ENCODE data around the gene ACACB. TPM values are rescaled to one million over a fixed set of nuclear protein-coding genes. Genes with fewer than 3 reads are reported as not detected.

ACACB gene
- total RNA-seq, 4 donors from 2014 or later = 56.0 to 179 (median 152) TPM

GRCh38 chr12:109221277-109221931, 105.0 kb downstream of the ACACB start:
- DNase-seq = no peak
- peaks cover 0 to 99% (median 0%) of the 10 kb centered on the region in 3 donors for H3K36me3 ChIP-seq
- no peaks in the 10 kb centered on the region for H3K9me3 ChIP-seq
- TF ChIP-seq POLR2A (IDR thresholded peaks at IDR 0.05) = no peak
- TF ChIP-seq, protein P1, sequence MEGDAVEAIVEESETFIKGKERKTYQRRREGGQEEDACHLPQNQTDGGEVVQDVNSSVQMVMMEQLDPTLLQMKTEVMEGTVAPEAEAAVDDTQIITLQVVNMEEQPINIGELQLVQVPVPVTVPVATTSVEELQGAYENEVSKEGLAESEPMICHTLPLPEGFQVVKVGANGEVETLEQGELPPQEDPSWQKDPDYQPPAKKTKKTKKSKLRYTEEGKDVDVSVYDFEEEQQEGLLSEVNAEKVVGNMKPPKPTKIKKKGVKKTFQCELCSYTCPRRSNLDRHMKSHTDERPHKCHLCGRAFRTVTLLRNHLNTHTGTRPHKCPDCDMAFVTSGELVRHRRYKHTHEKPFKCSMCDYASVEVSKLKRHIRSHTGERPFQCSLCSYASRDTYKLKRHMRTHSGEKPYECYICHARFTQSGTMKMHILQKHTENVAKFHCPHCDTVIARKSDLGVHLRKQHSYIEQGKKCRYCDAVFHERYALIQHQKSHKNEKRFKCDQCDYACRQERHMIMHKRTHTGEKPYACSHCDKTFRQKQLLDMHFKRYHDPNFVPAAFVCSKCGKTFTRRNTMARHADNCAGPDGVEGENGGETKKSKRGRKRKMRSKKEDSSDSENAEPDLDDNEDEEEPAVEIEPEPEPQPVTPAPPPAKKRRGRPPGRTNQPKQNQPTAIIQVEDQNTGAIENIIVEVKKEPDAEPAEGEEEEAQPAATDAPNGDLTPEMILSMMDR (IDR thresholded peaks at IDR 0.05) = no peak
- no peak overlapping the region for H3K4me3 ChIP-seq
- no peaks in the 10 kb centered on the region for H3K4me1 ChIP-seq
- H3K27me3 ChIP-seq = no peaks in the 10 kb centered on the region
- no peak overlapping the region for H3K27ac ChIP-seq

DNA sequence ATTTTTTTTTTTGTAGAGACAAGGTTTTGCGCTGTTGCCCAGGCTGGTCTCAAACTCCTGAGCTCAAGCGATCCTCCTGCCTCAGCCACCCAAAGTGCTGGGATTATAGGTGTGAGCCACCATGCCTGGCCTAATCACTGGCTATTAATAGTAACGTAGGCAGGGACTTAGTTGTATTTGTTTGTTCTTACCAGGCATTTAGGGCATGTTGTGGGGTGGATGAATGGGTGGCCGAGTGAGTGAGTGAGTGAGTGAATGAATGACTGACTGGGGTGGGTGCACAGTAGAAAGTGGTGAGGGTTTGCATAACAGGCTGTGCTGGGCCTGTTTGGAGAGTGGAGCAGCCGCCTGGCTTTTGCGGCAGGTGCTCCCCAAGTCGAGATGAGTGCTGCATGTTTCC, 105.7 kb downstream of the ACACB start:
- no peak overlapping the region for H3K4me3 ChIP-seq
- peaks cover 0 to 99% (median 0%) of the 10 kb centered on the region in 3 donors for H3K36me3 ChIP-seq
- H3K4me1 ChIP-seq = no peaks in the 10 kb centered on the region
- no peaks in the 10 kb centered on the region for H3K9me3 ChIP-seq
- H3K27ac ChIP-seq = no peak overlapping the region
- TF ChIP-seq POLR2A (IDR thresholded peaks at IDR 0.05) = no peak
- TF ChIP-seq, protein P1 (IDR thresholded peaks at IDR 0.05) = no peak
- DNase-seq = no peak
- no peaks in the 10 kb centered on the region for H3K27me3 ChIP-seq

GRCh38 chr12:109222496-109222895, 106.1 kb downstream of the ACACB start:
- Histone ChIP-seq H3K4me3 (no peak overlapping the region), H3K4me1 (no peaks in the 10 kb centered on the region), H3K27ac (no peak overlapping the region), H3K9me3 (no peaks in the 10 kb centered on the region), H3K36me3 (peaks cover 0 to 99% (median 0%) of the 10 kb centered on the region in 3 donors), H3K27me3 (no peaks in the 10 kb centered on the region)
- no peak for DNase-seq
- TF ChIP-seq, protein P1 (IDR thresholded peaks at IDR 0.05) = no peak
- TF ChIP-seq POLR2A (IDR thresholded peaks at IDR 0.05) = no peak

DNA sequence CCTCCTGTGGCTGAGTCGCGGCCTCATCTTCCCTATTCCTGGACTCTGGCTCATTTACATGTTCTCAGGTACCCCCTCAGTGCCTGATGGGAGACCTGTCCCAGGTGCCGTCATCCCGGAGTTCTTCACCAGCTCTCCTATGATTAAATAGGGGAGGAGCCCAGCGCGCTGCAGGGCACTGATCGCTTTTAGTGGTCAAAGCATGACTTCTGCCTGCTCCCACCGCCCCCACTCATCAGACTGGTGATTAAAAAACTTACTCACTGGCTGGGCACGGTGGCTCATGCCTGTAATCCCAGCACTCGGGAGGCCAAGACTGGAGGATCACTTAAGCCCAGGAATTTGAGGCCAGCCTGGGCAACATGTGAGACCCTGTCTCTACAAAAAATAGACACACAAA, 106.8 kb downstream of the ACACB start:
- no peak for TF ChIP-seq POLR2A (IDR thresholded peaks at IDR 0.05)
- TF ChIP-seq, protein P1 (IDR thresholded peaks at IDR 0.05) = no peak
- H3K27ac ChIP-seq = no peak overlapping the region
- H3K4me3 ChIP-seq = no peak overlapping the region
- H3K9me3 ChIP-seq = no peaks in the 10 kb centered on the region
- DNase-seq = no peak
- H3K36me3 ChIP-seq = peaks cover 0 to 99% (median 0%) of the 10 kb centered on the region in 3 donors
- H3K27me3 ChIP-seq = no peaks in the 10 kb centered on the region
- H3K4me1 ChIP-seq = no peaks in the 10 kb centered on the region

DNA sequence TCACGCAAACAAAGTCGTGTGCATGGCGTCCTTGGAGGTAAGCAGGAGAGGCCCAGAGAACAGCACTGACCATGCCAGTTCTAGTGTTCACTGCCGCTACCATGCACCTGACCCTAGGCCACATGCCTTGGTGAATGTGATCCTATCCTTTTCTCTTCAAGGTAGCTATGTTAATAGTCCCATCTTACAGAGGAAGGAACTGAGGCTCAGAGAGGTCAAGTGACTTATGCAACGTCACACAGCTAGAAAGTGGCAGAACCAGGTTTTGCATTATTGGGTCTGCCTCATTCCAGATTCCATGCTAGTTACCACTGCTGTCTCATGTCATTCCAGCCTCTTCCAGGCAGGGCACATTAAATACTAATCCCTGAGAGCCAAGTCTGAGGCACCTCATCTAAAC, 107.5 kb downstream of the ACACB start:
- no peaks in the 10 kb centered on the region for H3K9me3 ChIP-seq
- TF ChIP-seq, protein P1 (IDR thresholded peaks at IDR 0.05) = no peak
- no peak for TF ChIP-seq POLR2A (IDR thresholded peaks at IDR 0.05)
- no peak overlapping the region for H3K4me3 ChIP-seq
- no peaks in the 10 kb centered on the region for H3K4me1 ChIP-seq
- no peaks in the 10 kb centered on the region for H3K27me3 ChIP-seq
- no peak for DNase-seq
- H3K27ac ChIP-seq = no peak overlapping the region
- H3K36me3 ChIP-seq = peaks cover 0 to 100% (median 0%) of the 10 kb centered on the region in 3 donors

Data from Peyer's patch (tissue), 4 donors.